HG03354 (cell line): ENCODE measurements around the gene RGS9.

ENCODE experiments used
- ATAC-seq: cut with Tn5 transposase; IDR thresholded peaks from one replicate; pipeline ENCODE4 v1.9.1; 2021; ENCODE audit warnings: mild to moderate bottlenecking; ENCODE audit not compliant: unreplicated experiment, poor library complexity, severe bottlenecking

Gene RGS9

DNA sequence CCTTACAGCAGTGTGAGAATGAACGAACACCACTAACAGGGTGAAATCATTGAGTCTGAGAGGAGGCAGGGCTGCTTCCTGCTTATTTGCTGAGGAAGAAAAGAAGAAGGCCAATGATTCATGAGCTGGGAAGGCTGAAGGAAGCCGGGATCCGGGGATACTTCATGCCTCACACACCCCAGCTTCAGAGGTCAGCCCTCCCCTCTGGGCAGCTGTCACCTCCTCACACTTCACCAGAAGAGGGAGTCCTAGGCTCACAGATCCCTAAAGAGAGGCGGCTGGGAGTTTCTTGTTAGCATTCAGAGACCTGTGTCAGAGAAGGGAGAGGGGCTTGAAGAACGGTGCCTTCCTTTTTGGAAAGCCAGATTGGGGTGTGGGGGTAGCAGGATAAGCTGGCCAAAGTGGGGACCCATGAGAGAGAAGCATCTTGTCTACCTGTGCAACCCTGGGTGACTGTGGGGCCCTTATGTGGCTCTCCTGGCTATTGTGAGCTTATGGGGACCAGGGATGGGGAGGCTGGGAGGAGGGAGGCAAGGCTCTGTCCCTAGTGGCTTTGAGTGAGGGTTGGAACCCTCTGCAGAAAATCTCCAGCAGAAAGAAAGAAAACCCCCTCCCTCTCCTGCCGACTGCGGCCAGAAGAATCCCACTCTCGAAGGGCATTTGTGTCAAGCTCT, 94.6 kb downstream of the RGS9 start:
- peak; percentile 65 for ATAC-seq

DNA sequence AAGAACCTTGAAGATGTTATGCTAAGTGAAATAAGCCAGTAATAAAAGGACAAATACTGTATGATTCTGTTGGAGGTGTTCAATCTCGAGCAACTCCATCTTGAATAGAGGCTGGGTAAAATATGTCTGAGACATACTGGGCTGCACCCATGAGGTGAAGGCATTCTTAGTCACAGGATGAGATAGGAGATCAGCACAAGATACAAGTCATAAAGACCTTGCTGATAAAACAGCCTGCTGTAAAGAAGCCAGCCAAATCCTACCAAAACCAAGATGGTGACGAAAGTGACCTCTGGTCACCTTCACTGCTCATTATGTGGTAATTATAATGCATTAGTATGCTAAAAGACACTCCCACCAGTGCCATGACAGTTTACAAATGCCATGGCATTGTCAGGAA, 98.1 kb downstream of the RGS9 start:
- ATAC-seq: no peak

DNA sequence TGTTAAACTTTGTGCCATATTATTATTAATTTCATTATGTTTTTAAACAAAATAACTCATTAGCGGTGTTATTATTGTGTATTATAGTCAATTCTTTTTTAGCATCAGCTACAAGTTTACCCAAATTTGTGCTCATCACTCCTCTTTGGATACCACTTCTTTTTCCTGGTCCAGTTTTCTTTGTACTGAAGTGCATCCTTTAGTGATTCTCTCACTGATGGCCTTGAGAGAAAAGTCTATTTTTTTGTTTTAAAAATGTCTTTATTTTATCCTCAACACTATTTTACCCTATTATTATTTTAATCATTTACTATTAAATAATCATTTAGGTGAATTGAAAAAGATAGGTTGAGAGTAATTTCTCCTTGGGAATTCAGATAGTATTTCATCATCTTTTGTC, 99.2 kb downstream of the RGS9 start:
- no peak for ATAC-seq

DNA sequence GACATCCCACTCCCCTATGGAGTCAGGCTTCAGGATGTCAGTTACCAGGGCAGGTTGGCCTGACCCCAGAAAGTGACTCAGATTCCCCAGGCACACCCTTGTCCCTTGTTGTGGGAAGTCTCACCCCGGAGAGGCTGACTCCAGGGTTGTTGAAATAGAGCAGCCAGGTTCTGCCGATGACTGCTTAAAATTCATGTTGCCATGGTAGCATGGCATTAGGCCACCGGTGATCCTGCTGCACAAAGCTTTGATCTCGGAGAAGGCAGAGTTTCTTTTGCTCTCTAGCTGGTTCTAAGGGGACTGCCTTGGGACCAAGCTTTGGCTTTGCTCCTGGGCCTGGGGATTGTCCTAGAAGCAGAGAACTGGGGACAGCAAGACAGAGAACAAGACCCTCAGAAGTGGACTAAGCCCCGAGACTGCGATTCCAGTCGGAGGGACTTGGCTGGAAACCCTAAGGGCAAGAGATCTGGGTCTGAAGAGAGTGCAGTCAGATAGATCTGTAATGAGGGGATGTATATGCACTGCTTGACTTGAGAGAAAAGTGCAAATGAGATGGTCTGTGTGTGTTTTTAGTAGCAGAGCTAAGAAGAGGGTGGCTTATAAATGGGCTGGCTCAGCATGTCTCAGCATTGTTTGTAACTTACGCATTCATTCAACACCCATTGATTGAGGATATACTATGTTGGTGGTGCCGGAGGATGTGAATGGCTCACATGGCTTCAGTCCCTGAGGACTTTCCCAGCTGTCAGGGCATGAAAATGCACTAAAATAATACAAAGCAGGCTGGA, 106.9 kb downstream of the RGS9 start:
- ATAC-seq: no peak

DNA sequence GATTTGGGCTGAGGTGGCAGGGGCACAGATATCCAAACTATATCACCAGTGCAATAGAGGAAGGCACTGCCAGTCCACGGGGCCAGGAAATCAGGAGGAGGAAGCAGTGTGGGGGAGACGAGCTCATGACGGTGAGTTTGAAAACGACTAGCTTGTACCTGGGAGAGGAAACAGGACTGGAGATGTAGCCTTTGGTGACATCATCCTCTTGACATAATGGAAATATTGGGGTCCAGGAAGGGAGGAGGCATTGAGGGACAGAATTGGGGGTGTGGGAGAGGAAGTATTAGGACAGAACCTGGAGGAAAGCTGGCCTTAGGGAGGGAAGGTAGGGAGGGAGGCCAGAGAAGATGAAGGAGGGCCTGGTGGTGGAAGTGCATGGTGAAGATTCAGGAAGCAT, 109.1 kb downstream of the RGS9 start:
- no peak for ATAC-seq

DNA sequence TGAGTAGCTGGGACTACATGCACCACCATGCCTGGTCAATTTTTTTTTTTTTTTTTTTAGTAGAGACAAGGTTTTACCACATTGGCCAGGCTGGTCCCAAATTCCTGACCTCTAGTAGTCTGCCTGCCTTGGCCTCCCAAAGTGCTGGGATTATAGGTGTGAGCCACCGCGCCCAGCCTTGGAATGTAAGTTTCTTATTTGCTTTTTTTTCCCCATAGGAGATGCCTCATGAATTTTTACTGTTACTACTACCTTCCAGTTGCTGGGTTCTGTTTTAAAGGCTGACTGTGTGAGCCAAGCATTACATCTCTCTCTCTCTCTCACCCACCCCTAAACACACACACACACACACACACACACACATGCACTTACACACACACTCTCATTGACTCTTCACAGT, 112.6 kb downstream of the RGS9 start:
- no peak for ATAC-seq

DNA sequence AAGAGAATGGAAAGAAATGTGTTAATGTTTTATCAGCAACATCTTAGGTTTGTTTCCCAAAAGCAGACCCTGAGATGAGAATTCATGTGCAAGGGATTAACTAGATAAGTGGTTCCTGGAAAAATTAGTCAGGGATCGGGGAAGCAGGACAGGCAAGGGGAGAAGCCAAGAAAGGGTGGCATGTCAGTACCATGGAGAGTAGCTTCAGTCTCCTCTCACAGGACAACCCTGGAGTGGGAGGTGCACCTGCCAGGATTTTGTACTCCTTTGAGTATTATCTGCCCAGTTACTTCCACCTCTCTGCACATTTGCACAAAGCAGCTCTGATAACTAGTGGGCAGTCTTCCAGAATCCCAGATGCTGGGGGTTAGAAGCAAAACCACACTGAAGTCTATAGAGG, 117.0 kb downstream of the RGS9 start:
- no peak for ATAC-seq

DNA sequence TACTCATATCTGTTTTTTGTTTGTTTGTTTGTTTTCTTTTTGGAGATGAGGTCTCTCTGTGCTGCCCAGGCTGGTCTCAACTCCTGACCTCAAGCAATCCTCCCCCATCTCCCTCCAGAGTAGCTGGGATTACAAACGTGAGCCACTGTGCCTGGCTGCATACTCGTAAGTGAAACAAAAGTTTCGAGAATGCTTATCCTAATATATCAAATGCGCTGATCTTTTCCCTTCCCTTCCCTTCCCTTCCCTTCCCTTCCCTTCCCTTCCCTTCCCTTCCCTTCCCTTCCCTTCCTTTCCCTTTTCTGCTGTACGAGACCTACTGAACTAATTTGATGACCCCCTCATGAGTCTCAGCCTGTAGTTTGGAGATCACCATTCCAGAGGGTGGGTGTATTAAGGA, 122.1 kb downstream of the RGS9 start:
- ATAC-seq: no peak

DNA sequence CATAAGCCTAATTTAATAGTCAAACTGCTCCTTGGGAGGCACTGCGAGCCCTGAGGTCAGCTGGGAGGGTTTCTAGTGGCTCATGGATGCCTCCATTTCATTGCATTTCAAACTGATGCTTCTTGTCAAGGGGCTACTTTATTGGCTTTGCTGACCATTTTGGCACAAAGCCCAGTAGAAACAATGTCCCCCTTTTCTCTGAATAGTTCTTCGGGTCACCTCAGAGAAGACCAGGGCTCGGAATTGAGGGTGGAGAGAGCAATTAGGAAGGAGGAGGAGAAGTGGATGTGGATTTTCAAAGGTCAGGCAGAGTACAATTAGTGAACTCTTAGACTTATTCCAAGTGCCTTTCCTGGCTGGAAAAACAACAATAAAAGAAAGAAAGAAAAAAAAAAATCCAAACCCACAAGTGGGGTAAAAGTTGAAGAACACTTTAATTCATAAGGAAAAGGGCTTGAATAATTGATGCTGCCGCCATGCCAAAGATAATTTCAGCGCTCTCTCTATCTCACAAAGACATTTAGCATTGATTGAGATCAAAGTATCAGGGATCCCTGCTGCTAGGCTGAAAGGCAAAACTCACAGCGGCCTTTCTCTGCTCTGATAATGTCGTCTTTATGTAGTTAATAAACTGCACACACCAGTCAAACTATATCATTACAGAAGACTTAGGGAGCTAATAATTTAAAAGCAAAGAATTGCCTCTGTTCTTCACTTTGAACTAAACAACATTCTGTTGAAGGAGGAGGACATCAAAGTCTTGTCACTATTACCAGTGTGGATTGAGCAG, 122.7 kb downstream of the RGS9 start:
- ATAC-seq: no peak

DNA sequence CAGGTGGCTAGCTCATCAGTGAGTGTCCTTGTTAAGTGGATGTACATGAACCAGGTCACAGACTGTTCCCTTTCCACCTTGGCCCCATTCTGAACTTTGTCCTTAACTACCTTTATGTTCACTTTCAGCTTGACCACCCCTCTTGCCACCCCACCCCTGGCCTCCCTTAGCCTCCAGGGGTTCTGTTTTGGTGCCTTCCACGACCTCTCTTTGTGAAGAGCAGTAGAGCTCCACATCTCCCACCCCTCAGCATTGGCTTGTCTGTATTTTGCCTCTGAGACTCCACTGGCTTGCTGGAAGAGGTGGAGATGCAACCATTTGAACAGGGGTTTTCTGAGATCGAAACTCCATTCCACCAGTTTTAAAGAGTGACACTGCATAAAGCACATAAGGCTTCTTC, 123.5 kb downstream of the RGS9 start:
- ATAC-seq: no peak

DNA sequence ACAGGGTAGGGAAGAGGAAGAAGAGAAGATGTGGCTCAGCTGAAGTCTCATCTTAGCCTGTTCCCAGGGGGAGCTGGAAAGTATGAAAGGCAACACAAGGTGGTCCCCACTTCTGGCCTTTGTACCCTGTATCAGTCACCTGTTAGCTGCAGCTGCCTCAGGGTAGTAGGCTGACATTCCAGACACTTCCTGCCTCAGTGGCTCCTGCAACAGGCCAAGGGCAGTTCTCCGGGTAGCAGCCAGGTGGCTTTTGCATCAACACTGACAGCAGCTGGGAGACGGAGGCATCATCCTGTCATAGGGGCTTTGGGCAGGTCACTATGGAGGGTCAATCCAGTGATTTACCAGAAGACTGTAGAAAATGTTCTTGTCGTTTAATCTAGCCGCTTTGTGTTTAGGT, 124.0 kb downstream of the RGS9 start:
- ATAC-seq: no peak

DNA sequence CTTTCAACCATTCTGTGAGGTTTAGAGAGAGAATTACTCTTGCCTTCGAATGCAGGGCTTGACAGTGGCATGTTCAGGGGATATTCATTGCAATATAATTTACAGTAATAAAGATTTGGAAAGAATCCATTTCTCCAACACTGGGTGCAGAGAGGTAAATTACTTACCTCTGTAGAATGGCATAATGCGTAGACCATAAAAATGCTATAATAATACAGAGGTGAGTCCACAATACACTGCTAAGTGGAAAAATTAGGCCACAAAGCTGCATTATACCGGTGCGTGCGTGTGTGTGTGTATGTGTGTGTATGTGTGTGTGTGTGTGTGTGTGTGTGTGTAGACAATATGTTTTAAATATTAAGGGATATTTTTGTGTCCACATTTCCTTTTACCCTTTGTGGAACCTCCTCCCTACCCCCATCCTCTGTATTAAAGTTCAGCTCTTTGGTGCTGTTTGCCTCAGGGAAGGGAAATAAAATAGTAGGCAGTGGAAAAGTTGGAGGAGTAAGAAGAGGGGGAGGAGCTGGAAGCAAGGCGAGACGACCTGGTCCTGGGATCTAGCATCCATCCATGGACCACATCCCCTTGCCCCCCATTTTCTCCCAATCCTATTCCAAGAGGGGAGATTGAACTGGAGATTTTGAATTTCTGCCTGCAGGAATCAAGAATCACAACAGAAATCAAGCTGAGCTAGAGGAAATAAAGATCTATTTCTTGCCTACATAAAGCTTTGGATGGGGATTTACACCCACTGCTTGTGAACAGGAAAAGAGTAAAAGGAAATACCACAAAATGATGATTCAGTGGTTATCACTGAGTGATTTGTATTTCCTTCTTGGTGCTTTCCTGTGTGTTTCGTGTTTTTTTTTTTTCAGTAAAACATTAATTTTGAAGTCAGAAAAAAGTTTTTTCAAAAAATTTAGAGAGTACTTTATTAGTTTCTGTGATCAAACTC, 124.8 kb downstream of the RGS9 start:
- no peak for ATAC-seq

DNA sequence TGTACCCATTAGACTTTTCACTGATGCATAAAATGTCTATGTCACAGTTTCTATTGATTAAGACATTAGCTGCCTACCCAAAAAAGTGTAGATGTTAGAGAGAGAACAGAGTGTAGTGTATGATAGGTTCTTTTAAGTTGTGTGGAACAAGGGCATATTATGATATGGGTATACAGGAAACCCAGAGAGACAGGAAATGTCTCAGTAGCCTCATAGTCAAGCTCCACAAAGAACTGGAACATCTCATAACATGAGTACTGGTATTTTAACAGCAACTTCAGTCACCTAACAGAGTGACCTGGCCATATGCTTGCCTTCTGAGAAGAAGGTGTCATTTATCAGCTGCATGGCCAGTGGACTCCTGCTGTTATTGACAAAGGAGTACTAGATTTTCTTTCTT, 128.1 kb downstream of the RGS9 start:
- no peak for ATAC-seq

DNA sequence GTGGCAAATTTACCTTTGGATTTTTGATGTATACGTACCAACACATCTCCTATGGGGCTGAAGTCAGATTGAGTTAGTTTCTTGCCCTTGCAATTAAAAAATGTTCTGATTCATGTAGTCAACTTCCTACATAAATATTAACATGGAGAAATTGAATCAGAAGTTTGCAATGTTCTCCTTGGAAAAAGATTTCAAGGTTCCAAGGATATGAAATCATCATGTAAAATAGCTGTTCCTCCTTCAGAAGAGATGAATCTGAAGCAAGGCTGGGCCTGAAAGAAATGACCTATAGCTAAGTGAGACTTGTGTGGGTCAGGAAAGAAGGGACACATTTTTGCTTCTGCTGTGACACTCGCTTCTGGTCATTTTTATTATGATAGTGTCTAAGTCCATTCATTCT, 131.7 kb downstream of the RGS9 start:
- no peak for ATAC-seq

DNA sequence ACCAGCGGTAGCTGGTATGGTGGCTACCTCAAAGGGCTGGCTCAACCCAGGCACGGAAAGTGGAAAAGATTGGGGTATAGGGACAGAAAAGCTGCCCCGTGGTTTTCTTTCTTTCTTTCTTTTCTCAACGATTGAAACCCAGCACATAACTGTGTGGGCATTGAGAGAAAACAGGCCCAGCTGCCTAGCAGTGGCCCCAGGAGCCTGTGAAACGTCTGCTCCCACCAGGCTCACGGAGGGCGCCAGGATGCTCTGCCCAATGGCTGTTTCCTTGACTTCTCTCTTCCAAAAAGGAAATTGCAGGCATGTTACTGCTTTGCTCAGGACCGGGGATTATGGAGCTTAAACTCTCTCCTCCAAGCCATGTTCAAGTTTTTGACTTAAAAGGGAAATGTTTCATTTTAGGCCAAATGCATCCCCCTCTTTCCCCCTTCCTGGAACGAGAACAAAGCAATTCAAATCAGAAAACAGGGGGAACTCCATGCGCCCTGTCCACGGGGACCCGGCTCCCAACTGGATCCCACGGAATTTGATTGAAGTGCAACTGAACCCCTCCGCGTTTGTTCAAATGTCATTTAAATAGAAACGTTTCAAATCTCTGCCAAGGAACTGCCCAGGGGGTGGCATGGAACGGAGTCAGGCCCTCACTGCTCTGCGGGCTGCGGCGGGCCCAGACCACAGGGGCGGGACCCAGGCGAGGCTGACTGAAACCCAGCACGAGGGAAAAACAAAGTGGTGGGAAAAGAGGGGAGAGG, 133.5 kb downstream of the RGS9 start:
- ATAC-seq: no peak

DNA sequence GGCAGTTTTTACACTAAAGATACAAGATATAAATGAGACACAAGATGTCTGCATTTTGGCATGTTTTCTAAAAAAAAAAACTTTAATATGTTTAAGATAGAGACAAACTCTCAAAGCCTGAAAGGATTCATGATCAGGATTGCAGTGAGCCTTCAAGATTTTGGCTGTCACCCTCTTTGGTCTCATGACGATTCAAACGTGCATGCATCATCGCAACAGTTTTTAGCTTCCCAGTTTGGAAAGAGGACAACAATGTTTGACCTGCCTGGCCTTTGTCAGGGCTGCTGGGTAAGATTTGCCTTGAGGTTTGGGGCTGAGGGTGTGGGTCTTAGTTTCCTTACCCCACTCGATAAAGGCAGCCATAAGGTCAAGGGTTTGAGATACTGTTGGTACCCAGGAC, 134.1 kb downstream of the RGS9 start:
- no peak for ATAC-seq
